ENCODE results near the gene KIAA1671.
A peak's percentile ranks its signal among the peaks of the same experiment; 100 is the strongest.
"Not testable (repeated sequence)": the region's sequence is repeated elsewhere in the genome, so short reads cannot be mapped to it uniquely, and the experiment has no call there.

The KIAA1671 gene

DNA sequence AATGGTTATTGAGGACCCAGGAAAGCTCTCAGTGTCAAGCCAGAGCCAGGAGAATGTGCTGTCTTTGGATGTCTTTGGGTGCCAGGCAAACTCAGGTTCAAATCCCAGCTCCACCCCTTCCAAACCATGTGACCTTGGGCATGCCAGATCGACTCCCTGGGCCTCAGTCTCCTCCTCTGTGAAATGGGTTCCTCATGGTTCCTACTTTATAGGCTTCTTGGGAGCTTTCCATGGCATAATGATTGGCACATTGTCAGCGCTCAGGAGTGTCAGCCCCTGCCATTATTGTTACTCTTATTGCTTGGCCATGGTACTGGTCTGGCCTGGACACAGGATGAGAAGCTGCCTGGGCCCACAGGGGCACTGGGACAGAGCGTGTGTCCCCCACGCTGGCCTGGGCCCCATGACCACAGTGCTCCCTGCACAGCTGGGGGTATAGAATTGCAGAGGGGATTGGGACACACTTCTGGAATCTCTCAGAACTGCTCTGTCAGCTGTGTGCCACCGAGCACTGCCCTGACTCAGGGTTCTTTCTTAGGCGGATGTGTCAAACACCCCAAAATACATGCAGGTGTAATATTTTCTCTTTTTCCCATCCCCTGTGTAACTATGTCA lies 209.5 kb downstream of the KIAA1671 start:
- DNase-seq, result no peak

DNA sequence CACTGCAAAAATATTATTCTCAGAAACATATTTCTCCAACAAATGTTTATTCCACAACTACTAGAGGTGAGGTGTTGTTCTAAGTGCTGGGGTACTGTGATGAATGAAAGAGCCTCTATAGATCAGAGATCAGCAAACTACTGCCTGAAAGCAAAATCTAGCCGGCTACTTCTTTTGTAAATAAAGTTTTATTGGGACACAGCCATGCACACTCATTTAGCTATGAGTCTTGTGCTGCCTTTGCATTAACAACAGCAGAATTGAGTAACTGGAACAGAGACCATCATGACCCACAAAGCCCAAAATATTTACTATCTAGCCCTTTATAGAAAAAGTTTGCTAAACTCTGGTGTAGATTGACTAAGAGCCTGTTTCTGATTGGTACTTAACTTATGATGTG lies 210.0 kb downstream of the KIAA1671 start:
- no peak for DNase-seq

DNA sequence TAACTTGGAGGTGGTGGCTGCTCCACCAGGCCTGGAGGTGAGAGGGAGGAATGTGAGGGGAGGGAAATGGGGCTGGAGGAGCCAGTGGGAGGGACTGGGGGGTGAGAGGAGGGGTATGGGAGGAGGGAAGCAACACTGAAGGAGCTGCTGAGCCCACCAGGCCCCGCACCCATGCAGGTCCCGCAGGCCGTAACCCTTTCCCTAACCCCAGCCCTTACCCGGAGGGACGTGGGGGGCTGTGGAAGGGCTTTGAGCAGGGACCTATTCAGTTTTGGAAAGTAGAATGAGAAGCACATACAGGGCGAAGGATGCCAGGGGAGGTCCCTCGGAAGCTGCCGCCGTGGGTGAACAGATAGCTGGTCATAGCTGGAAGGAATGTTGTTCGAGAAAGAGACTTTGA lies 213.3 kb downstream of the KIAA1671 start:
- no peak for DNase-seq

GRCh38 chr22:25166266-25167040 lies 213.9 kb downstream of the KIAA1671 start:
- no peak for DNase-seq

DNA sequence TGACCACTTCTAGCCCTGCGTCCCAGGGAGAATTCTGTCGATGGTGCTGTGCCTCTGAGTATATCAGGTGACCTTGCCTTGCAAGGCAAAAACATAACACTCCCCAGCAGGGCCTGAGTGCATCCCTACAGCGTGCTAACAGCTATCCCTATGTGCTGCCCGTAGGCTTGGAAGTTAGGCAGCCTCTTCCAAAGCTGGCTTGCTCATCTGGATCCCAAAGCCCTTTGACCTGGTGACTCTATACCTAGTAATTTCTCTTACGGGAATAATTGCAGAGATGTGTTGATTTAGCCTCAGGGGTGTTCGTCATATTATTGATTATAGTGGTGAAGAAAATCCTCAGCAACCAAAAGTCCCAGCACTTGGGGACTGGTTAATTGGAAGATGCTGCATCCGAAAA lies 214.6 kb downstream of the KIAA1671 start:
- no peak for DNase-seq

- no peak for DNase-seq
Observed at GRCh38 chr22:25167834-25168601, 215.5 kb downstream of the KIAA1671 start.

DNA sequence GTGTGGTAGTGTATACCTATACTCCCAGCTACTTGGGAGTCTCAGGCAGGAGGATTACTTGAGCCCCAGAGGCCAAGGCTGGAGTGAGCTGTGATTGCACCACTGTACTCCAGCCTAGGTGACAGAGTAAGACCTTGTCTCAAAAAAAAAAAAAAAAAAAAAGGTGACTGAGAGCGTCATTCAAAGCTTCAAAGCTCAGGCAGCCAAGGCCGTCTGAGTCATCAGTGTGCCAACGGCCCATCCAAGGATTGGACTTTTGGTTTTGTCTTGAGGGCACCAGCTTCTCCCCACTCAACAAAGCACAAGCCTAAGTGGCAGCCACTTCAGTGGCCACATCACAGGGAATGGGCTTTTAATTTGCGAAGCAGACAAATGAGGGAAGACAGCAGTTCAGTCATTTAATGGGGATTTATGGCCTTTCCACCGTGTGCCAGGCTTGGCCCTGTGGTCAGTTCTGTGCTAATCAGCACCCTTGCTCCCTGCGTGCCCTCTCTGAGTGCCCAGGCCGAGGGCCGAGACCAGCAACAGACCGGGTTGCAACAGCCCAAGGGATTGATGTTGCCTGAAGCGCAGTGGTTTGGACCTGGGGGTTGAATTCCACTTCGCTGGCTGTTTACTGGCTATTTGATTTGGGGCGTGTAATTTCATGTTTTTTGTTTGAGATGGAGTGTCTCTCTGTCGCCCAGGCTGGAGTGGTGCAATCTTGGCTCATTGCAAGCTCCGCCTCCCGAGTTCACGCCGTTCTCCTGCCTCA lies 216.9 kb downstream of the KIAA1671 start:
- no peak for DNase-seq

DNA sequence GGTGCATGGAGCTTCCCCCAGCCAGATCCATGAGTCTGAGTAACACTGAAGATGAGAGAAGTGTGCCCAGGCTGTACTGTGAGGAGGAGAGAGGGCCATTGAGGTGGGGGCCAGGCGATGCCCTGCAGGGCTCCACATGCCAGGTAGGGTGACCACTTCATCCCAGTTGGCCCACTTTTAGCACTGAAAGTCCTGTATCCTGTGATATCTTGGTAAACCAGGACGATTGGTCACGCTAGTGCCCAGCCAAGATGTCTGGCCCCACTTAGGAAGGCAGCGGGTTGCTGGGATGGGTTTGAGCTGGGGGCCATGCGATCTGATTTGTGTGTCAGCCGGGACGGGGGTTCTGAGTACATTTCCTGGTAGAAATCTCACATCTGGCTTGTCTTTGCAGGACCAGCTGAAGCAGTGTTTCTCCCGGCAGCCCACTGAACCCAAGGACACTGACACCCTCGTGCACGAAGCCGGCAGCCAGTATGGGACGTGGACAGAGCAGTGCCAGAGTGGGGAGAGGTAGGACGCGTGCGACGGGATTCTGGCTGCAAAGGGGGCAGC lies 218.0 kb downstream of the KIAA1671 start:
- no peak for DNase-seq

DNA sequence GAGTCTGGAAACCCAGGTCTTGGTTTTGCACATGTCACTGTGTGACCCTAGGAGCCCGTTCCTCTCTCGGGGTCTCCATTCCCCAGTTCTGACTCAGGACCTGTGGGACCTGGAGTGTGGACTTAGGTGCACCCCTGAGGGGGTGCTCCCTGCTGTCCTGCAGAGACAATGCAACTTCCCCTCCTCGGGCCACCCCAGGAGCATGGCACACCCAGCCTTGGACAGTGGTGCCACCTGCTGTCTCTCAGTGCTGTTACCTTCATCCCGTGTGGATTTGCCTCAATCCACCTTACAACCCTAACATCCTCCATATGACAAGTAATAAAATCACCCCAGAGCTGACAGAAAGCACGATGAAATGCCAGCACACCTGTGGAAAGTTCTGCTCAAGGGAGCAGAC lies 219.6 kb downstream of the KIAA1671 start:
- peak in 1 of 56 donors; percentile 18 for DNase-seq

DNA sequence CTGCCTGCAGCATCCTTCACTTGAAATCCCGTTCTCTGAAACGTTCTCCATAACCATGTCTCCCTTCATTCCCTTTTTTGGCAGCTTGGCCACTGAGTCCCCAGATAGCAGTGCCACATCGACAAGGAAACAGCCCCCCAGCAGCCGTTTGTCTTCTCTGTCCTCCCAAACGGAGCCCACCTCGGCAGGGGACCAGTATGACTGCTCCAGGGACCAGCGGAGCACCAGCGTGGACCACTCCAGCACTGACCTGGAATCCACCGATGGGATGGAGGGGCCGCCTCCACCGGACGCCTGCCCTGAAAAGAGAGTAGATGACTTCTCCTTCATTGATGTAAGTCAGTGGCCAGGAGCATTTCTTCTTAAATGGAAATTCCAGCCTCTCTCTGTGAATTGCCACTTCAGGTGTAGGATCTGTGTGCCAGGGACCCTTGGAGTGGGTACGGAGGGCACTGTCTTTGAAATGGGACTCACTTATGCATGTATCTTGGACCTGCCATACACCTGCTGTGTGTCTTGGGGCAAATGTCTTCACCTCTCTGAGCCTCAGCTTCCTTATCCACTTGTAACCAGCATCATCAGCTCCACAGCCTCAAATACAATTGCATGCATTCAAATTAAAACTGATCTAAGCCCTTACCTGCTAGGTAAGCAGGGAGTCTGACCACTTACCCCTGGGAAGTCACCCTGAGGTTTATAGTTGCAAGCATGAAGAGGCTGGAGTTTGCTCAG lies 221.8 kb downstream of the KIAA1671 start:
- no peak for DNase-seq

- no peak for DNase-seq
Observed at GRCh38 chr22:25174888-25175411, 222.4 kb downstream of the KIAA1671 start.

GRCh38 chr22:25176175-25176574 lies 223.7 kb downstream of the KIAA1671 start:
- DNase-seq, result no peak

GRCh38 chr22:25176799-25177198 lies 224.3 kb downstream of the KIAA1671 start:
- DNase-seq, result no peak

GRCh38 chr22:25177226-25177625 lies 224.7 kb downstream of the KIAA1671 start:
- no peak for DNase-seq

GRCh38 chr22:25177895-25178294 lies 225.4 kb downstream of the KIAA1671 start:
- no peak for DNase-seq

DNA sequence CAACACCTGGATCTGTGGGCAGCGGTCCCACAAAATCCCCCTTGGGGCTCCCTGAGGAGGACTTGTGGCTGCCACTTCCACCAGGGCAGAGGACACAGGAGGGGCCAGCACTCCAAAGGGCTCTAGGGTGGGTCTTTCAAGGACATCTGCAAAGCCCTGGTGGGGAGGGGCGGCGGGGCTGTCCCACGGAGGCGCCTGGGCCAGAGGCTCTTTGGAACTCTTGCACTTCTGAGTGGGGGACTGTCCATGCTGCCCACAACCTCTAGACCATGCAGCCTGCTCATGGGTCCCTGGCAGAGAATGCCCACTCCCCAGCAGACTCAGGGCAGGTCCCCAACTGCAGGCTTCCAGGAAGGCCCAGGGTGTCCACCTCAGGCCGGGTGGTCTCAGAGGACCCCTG lies 225.8 kb downstream of the KIAA1671 start:
- not testable (repeated sequence) for DNase-seq

DNA sequence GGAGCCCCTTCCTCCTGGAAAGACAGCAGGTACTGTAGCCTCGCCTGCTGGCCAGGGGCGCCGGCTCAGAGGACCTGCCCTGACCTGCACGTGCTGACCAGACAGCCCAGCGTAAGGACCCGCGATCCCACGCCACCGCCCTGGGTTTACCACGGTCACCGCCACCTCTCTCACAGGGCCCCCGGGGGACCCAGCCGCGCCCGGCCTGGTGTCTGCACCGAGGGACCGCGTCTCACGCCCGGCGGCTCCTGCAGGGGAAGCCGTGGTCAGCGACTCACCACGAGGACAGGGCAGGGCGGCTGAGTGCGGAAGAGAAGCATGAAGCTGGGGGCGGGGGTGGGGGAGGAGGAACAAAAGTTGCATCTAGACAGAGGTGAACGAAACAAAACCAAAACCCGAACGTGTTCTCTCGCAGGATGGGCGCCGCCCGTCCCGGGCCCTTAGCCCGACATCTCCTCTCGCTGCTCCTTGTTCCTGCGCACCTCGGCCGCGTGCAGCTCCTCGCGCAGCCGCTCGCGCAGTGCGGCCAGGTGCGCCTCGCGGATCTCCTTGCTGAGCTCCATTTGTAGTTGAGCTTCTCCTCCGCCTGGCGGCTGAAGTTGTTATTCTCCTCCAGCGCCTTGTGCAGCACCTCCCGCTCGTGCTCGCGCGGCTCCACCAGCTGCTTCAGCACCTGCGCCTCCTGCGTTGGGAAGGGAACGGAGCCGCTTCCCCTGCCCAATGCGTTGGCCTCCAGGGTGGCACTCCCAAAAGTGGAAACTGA lies 226.5 kb downstream of the KIAA1671 start:
- not testable (repeated sequence) for DNase-seq

- no peak for DNase-seq
Observed at GRCh38 chr22:25182131-25183110, 229.9 kb downstream of the KIAA1671 start.
